Smooth muscle cell (in vitro differentiated cells): ENCODE data around the gene RPS6KA3. TPM values are rescaled to one million over a fixed set of nuclear protein-coding genes. Genes with fewer than 3 reads are reported as not detected.

ENCODE experiments used
- DNase-seq: peaks from one replicate; lab custom pipeline; 2025; ENCODE audit not compliant: unreplicated experiment; lab: John Stamatoyannopoulos, UW
- H2AFZ ChIP-seq: fragments of 200-600 bp; sonication (generic); 2 replicates; pipeline ENCODE4 v1.6.0; 2016; ENCODE audit warnings: antibody characterized with exemption, low read depth, mild to moderate bottlenecking
- H3F3A ChIP-seq: fragments of 200-600 bp; sonication (generic); 2 replicates; pipeline ENCODE4 v1.6.0; 2017; ENCODE audit warnings: antibody characterized with exemption, low read depth
- H3K27ac ChIP-seq: fragments of 200-600 bp; sonication (generic); 2 replicates; pipeline ENCODE4 v1.5.1; 2016; ENCODE audit warnings: low read depth, mild to moderate bottlenecking
- H3K27me3 ChIP-seq: fragments of 200-600 bp; sonication (generic); 2 replicates; pipeline ENCODE4 v1.6.1; 2016; ENCODE audit warnings: low read depth, mild to moderate bottlenecking
- H3K36me3 ChIP-seq: fragments of 200-600 bp; sonication (generic); 2 replicates; pipeline ENCODE4 v1.5.1; 2016; ENCODE audit warnings: low read depth
- H3K4me1 ChIP-seq: fragments of 200-600 bp; sonication (generic); 2 replicates; pipeline ENCODE4 v1.5.1; 2016; ENCODE audit warnings: low read depth
- H3K4me2 ChIP-seq: fragments of 200-600 bp; sonication (generic); 2 replicates; pipeline ENCODE4 v1.6.0; 2016; ENCODE audit warnings: mild to moderate bottlenecking
- H3K4me3 ChIP-seq: fragments of 200-600 bp; sonication (generic); 2 replicates; pipeline ENCODE4 v1.5.1; 2016; ENCODE audit warnings: mild to moderate bottlenecking
- H3K79me2 ChIP-seq: fragments of 200-600 bp; sonication (generic); 2 replicates; pipeline ENCODE4 v1.6.0; 2016; ENCODE audit warnings: low read depth, mild to moderate bottlenecking
- H3K9ac ChIP-seq: fragments of 200-600 bp; sonication (generic); 2 replicates; pipeline ENCODE4 v1.6.0; 2016; ENCODE audit warnings: low read depth
- H3K9me3 ChIP-seq: fragments of 200-600 bp; sonication (generic); replicated peaks from 2 replicates; pipeline ENCODE4 v1.5.1; 2016; ENCODE audit warnings: low read depth
- H4K20me1 ChIP-seq: fragments of 200-600 bp; sonication (generic); 2 replicates; pipeline ENCODE4 v1.6.0; 2016; ENCODE audit warnings: low read depth
- CTCF ChIP-seq: fragments of 200-600 bp; sonication (generic); IDR thresholded peaks from 2 replicates; pipeline ENCODE4 v1.5.1; 2017; ENCODE audit warnings: borderline replicate concordance, mild to moderate bottlenecking, antibody characterized with exemption; ENCODE audit not compliant: insufficient read depth, poor library complexity, severe bottlenecking
- WGBS: methylation state at CpG from one replicate; pipeline ENCODE4 v1.1.7; 2016; ENCODE audit warnings: low lambda C conversion rate; 5-methylcytosine and 5-hydroxymethylcytosine counted together
- polyA plus RNA-seq: library from polyadenylated mRNA; unstranded; fragments of >200 nt; fragmentation: Nextera tagmentation; extraction: Ambion mirVana; gene quantifications from 2 replicates; pipeline ENCODE4 v1.2.1, GENCODE V29; 2016
- total RNA-seq: library from RNA; depleted of rRNA; stranded (reverse); fragments of >200 nt; gene quantifications from 2 replicates; pipeline ENCODE4 v1.2.3, GENCODE V29; 2014

RPS6KA3 gene
- total and polyA plus RNA-seq, 2 experiments from 2014 or later = 15.4 to 37.2 TPM

DNA sequence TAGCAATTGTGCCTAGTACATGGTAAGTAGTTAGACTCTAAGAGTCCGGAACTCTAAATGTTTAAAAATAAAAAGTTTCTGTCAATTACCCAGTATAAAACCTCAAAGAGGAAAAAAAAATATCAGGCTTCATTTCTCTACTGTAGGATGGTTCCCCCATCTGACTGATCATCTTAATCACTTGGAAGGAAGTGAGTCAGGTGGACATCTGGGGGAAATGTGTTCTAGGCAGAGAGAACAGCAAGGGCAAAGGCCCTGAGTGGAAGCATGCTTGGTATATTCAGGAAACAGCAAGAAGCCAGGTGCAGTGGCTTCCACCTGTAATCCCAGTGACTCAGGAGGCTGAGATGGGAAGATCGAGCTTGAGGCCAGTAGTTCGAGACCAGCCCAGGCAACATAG lies 122.2 kb downstream of the RPS6KA3 start:
- Histone ChIP-seq H3K4me1 (no peaks in the 10 kb centered on the region), H3K27me3 (no peaks in the 10 kb centered on the region), H3K36me3 (no peaks in the 10 kb centered on the region), H3K4me2 (no peak overlapping the region), H3K9me3 (peaks cover 5% of the 10 kb centered on the region), H4K20me1 (peaks cover 12% of the 10 kb centered on the region), H3K27ac (no peak overlapping the region), H2AFZ (no peak overlapping the region), H3K4me3 (no peak overlapping the region), H3F3A (no peaks in the 10 kb centered on the region), H3K9ac (no peak overlapping the region), H3K79me2 (peaks cover 20% of the 10 kb centered on the region)
- TF ChIP-seq CTCF = no peak
- DNase-seq = no peak
- 84% methylated on average over 3 of the region's 3 CpGs for WGBS

GRCh38 chrX:20143561-20143960 lies 123.1 kb downstream of the RPS6KA3 start:
- WGBS = 70% methylated on average over 2 of the region's 2 CpGs
- no peaks in the 10 kb centered on the region for H3K27me3 ChIP-seq

DNA sequence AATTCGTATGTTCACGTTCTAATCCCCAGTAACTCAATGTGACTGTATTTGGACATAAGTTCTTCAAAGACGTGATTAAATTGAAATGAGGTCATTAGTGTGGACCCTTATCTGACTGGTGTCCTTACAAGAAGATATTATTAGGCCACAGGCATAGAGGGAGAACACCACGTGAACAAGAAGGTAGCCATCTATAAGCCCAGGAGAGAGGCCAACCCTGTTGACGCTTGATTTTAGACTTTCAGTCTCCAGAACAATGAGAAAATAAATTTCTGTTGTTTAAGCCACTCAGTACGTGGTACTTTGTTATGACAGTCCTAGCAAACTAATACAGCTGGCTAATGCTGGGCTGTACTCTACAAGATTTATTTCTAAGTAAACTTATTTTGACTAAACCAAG lies 123.6 kb downstream of the RPS6KA3 start:
- no peaks in the 10 kb centered on the region for H3F3A ChIP-seq
- no peak overlapping the region for H3K9ac ChIP-seq
- no peaks in the 10 kb centered on the region for H3K36me3 ChIP-seq
- peaks cover 33% of the 10 kb centered on the region for H3K79me2 ChIP-seq
- no peak overlapping the region for H3K27ac ChIP-seq
- no peak overlapping the region for H3K4me3 ChIP-seq
- WGBS = 74% methylated on average over 6 of the region's 6 CpGs
- no peaks in the 10 kb centered on the region for H3K4me1 ChIP-seq
- no peaks in the 10 kb centered on the region for H3K27me3 ChIP-seq
- H4K20me1 ChIP-seq = peaks cover 21% of the 10 kb centered on the region
- no peak overlapping the region for H3K4me2 ChIP-seq
- no peak for TF ChIP-seq CTCF
- H3K9me3 ChIP-seq = no peaks in the 10 kb centered on the region
- H2AFZ ChIP-seq = no peak overlapping the region
- no peak for DNase-seq

More at GRCh38 chrX:20143561-20143960, 123.1 kb downstream of the RPS6KA3 start:
- Histone ChIP-seq H3K36me3 (no peaks in the 10 kb centered on the region), H3F3A (no peaks in the 10 kb centered on the region), H3K4me3 (no peak overlapping the region), H2AFZ (no peak overlapping the region), H4K20me1 (peaks cover 21% of the 10 kb centered on the region), H3K4me1 (no peaks in the 10 kb centered on the region), H3K9me3 (no peaks in the 10 kb centered on the region), H3K9ac (no peak overlapping the region), H3K4me2 (no peak overlapping the region), H3K79me2 (peaks cover 29% of the 10 kb centered on the region), H3K27ac (no peak overlapping the region)
- TF ChIP-seq CTCF = no peak
- no peak for DNase-seq
